Daoy (cell line): ENCODE measurements around the gene LHFPL5. TPM values are rescaled to one million over a fixed set of nuclear protein-coding genes. Genes with fewer than 3 reads are reported as not detected.

Experiments used
- DNase-seq: peaks from one replicate; pipeline ENCODE4 v3.0.0-alpha.2; 2015; ENCODE audit warnings: low read depth
- total RNA-seq: library from RNA; depleted of rRNA; stranded (reverse); fragments of >200 nt; shearing (Covaris generic); gene quantifications from 2 replicates; pipeline ENCODE4 v1.2.3, GENCODE V29; 2014; rRNA removed

Gene LHFPL5
- total RNA-seq, 1 experiment from 2014 or later = not detected

DNA sequence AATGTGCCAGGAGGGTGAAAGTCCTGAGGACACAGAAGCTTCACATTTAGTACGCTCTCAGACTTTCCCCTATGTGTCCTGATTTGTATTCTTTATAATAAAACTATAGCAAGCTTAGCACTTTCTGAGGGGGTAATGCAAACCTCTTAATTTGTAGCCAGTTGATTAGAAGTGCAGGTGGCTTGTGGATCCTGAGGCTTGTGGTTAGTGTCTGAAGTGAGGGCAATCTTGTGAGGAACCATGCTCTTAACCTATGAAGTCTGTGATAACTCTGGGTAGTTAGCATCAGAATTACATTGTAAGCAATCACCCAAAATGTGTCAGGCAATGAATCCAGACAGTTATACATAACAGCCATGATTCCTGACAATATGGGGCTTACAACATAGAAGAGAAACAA is 51.1 kb downstream of the LHFPL5 start:
- no peak for DNase-seq

DNA sequence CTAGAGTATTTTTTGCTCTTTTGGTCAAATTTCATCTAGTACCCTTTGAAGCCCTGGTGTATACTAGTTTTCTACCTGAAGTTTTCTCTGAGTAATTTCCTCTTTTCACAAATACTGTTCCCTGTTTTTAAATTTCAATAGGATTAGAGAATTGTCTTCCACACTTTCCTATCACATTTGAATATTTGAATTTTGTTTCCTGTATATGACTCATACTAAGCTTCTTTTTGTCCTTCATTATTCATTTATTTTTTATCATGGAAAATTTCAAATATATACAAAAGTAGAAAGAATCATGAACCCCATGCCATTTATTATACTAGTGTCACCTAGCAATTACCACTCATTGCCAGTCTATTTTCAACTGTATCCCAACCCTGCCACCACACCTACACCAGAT is 52.7 kb downstream of the LHFPL5 start:
- no peak for DNase-seq

DNA sequence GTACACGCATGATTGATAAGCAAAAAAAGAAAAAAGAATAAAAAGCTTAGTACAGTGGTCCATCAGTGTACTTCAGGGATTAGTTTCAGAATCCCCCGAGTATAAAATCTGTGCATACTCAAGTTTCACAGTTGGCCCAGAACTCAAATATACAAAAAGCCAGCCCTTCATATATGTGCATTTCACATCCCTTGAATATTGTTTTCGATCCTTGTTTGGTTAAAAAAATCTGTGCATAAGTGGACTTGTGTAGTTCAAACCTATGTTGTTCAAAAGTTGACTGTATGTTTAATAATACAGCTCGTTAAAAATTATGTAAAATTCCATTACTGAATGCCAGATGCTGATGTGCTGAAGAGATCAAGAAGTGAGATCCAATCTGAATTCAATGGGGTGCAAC is 54.2 kb downstream of the LHFPL5 start:
- no peak for DNase-seq

Other genes with a start within 250 kb of the LHFPL5 start
- 6.8 and 10.2 TPM in 2 replicates for gene FKBP5, start 116.4 kb upstream of the LHFPL5 start, total RNA-seq
- 0.51 TPM in 1 of 2 replicates, not detected in the other for gene ARMC12, start 68.3 kb upstream of the LHFPL5 start, total RNA-seq
- gene CLPSL2, start 28.8 kb upstream of the LHFPL5 start, total RNA-seq = not detected in 2 replicates
- gene CLPSL1, start 24.3 kb upstream of the LHFPL5 start, total RNA-seq = not detected in 2 replicates
- gene CLPS, start 8.0 kb upstream of the LHFPL5 start, total RNA-seq = not detected in 2 replicates
- gene SRPK1, start 115.7 kb downstream of the LHFPL5 start, total RNA-seq = 131 and 151 TPM in 2 replicates
- gene SLC26A8, start 219.3 kb downstream of the LHFPL5 start, total RNA-seq = not detected in 2 replicates
- 52.7 and 72.3 TPM in 2 replicates for gene MAPK14, start 222.5 kb downstream of the LHFPL5 start, total RNA-seq